Measurements from ENCODE around the gene C3AR1.
"Not testable (repeated sequence)": the region's sequence is repeated elsewhere in the genome, so short reads cannot be mapped to it uniquely, and the experiment has no call there.

C3AR1 gene

DNA sequence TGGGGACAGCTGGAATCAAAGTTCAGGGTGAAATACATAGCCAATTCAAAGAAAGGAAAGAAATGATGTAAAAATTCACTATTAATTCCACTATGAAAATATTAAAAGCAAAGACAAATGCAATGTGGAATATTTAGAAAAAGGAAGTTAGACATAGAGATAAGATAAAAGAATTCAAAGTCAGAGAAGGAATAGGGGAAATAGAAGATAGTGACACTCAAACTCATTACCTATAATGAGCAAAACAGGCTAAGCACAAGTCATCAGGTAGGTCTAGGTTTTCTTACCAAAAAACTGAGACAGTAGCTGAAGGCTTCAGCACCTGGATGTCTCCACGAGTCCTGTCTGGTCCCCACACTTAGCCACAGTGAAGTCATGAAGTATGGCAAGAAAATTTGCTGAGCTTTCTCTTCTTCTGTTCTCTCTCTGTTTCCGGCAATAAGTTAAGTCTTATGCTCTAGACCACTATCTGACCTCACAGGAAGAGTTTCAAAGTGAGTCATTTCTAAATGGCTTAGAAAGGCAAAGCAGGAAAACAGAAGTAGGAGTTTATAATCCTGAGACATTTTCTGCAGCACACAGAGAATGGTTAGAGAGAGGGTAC is at the start of gene C3AR1:
Gene C3AR1, minus strand, starts transcription at position 369 of the 604 bp plus-strand sequence. CDS start 6,174 bp downstream, outside the sequence.
- intact Hi-C loops (cut with DNase I): no loop called here
- DNase-seq: peak in 3 of 42 donors; percentile 6 to 21 (median 9)

GRCh38 chr12:8113117-8113516 is 47.0 kb upstream of the C3AR1 start:
- intact Hi-C loops (cut with DNase I); DNase-seq: not testable (repeated sequence)

DNA sequence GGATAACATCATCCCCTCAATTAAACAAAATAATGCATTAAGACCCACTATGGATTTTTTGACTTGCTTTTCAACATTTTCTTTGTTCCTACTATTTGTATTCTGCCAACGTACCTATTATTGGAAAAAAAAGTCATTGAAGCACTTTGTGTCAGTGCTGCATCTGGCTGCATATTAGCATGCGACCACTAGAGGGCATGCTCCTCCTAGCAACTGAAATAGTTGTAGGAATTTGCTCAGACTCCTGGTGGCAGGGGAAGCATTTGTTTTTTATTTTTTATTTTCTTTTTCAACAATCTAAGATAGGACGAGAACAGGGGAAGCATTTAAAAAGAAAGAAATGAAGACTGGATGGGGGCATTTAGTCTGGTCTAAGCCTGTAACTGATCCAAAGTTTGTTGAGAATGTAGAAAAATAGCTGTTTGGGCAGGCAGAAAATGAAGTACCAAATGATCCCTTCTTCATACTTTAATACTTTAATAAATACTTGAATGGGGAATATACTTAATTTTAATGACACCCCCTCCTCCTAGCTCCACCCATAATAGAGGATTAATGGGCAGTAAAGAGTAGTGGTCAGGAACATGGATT is 42.7 kb upstream of the C3AR1 start:
- peak; percentile 45 to 95 (median 86) for DNase-seq
- intact Hi-C loops (cut with DNase I): loop anchor here (2.0 kb wide), 1 partner anchor 124 kb away; no protein-coding TSS in a partner anchor

DNA sequence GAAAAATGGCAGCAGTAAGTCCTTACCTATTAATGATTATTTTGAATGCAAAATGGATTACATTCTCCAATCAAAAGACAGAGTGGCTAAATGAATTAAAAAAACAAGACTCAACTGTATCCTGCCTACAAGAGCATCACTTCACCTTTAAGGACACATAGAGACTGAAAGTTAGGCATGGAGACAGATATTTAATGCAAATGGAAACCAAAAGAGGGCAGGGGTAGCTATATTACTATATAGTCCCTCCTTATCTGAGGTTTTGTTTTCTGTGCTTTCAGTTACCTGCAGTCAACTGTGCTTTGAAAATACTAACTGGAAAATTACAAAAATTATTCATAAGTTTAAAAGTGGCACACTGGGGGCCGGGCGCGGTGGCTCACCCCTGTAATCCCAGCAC is 33.1 kb upstream of the C3AR1 start:
- intact Hi-C loops (cut with DNase I): no loop called here

DNA sequence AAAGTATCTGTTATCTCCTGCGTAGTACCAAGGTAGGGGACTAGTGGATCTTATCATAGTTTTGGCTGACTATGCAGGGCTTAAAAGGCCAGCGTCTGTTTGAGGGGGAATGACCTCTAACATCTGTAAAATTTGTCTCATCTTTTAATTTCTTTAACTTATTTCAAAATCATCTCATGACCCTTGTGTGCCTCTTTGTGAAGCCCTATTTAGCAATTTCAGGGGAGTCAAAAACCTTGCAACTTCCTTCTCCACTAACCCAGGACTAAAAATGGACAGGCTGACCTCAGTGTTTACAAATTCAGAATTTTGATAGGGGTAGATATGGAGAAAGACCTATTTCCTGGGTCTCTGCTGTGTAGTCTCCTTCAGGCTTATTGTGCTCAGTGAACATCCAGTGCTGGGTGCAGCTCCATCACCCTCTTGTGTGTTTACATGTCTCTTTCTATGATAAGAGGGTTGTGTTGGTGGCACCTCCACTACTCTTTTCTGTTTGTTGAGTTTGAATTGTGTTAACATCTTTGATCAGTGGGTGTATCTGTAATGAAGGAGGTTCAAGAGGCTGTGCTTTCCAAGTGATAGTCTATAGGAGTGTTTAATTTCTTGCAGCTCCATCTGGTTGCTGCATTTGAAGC is 30.2 kb upstream of the C3AR1 start:
- no peak for DNase-seq

More for the DNA sequence above, 33.1 kb upstream of the C3AR1 start:
- DNase-seq: no peak

DNA sequence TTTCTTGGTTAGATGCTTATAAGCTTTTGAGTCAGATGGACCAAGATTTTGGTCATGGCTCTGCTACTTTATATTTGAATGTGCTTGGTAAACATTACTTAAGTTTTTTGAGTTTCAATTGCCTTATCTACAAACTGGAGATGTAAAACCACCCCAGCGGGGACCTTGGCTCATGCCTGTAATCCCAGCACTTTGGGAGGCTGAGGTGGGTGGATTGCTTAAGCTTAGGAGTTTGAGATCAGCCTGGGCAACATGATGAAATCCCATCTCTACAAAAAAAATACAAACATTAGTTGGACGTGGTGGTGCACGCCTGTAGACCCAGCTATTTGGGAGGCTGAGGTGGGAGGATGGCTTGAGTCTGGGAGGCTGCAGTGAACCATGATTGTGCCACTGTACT is 27.1 kb upstream of the C3AR1 start:
- DNase-seq: no peak
- intact Hi-C loops (cut with DNase I): no loop called here

More for the DNA sequence above, 30.2 kb upstream of the C3AR1 start:
- intact Hi-C loops (cut with DNase I): no loop called here

GRCh38 chr12:8089716-8090115 is 23.6 kb upstream of the C3AR1 start:
- DNase-seq: no peak
- intact Hi-C loops (cut with DNase I): no loop called here

- intact Hi-C loops (cut with DNase I); DNase-seq: not testable (repeated sequence)
These were observed 23.1 kb upstream of the C3AR1 start for GRCh38 chr12:8089277-8089676.

GRCh38 chr12:8088574-8088973 is 22.4 kb upstream of the C3AR1 start:
- intact Hi-C loops (cut with DNase I): no loop called here
- DNase-seq: no peak

- intact Hi-C loops (cut with DNase I): no loop called here
- DNase-seq: no peak
These were observed 21.5 kb upstream of the C3AR1 start for GRCh38 chr12:8087666-8088065.

DNA sequence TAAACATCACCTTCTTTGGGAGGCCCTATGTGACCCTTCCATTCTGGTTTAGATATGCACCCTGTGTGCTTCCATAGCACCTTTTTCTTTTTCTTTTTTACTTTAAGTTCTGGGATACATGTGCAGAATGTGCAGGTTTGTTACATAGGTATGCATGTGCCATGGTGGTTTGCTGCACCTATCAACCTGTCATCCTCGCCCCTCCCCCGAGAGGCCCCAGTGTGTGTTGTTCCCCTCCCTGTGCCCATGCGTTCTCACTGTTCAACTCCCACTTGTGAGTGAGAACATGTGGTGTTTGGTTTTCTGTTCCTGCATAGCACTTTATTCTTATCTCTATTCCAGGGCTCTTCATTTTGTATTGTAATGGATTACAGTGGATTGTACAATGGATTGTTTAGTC is 18.2 kb upstream of the C3AR1 start:
- DNase-seq: peak in 3 of 42 donors; percentile 12 to 21 (median 15)
- intact Hi-C loops (cut with DNase I): loop anchor here (5.0 kb wide), 1 partner anchor 47 kb away; no protein-coding TSS in a partner anchor

GRCh38 chr12:8082808-8083100 is 16.6 kb upstream of the C3AR1 start:
- DNase-seq: no peak
- intact Hi-C loops (cut with DNase I): loop anchor here (5.0 kb wide), 1 partner anchor 45 kb away; no protein-coding TSS in a partner anchor

GRCh38 chr12:8081251-8081920 is 15.2 kb upstream of the C3AR1 start:
- intact Hi-C loops (cut with DNase I): loop anchor here (5.0 kb wide), 1 partner anchor 44 kb away; no protein-coding TSS in a partner anchor
- peak in 21 of 42 donors; percentile 12 to 58 (median 29) for DNase-seq

GRCh38 chr12:8080120-8080519 is 14.0 kb upstream of the C3AR1 start:
- intact Hi-C loops (cut with DNase I): loop anchor here (5.0 kb wide), 1 partner anchor 43 kb away; no protein-coding TSS in a partner anchor
- no peak for DNase-seq

- DNase-seq: no peak
- intact Hi-C loops (cut with DNase I): no loop called here
These were observed 12.8 kb upstream of the C3AR1 start for GRCh38 chr12:8078916-8079315.

GRCh38 chr12:8078398-8078797 is 12.2 kb upstream of the C3AR1 start:
- intact Hi-C loops (cut with DNase I): no loop called here
- DNase-seq: peak in 22 of 42 donors; percentile 16 to 64 (median 28)

DNA sequence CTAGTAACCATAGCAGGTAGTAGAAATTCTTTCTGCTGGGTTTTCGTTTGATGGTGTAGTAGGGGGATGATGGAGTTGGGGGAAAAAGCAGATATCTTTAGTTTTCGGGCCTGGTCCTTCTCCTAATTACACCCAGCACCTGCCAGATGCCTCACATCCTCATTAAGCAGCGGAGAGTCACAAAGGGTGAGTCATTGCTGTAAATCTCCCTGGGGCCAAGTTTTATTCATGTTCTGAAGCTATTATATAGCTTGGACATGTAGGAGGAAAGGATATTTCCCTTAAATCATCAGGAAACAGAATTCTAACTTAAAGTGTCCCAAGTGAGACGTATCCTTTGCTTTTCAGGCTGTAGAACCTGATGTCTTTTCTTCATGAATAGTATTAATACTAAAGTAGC is 11.0 kb upstream of the C3AR1 start:
- DNase-seq: no peak
- intact Hi-C loops (cut with DNase I): no loop called here

DNA sequence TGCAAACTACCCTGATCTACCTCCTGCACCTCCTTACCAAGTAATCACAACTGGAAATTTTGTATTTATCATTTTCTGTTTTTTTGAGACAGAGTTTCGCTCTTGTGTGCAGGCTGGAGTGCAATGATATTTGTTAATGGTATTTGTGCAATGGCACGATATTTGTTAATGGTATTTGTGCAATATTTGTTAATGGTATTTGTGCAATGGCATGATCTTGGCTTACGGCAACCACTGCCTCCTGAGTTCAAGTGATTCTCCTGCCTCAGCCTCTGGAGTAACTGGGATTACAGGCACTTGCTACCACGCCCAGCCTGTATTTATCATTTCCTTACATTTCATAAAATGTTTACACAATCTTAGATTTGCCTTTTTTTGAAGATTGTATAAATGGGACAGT is 10.2 kb upstream of the C3AR1 start:
- intact Hi-C loops (cut with DNase I): no loop called here
- DNase-seq: no peak

GRCh38 chr12:8075935-8076334 is 9.8 kb upstream of the C3AR1 start:
- DNase-seq: no peak
- intact Hi-C loops (cut with DNase I): no loop called here

DNA sequence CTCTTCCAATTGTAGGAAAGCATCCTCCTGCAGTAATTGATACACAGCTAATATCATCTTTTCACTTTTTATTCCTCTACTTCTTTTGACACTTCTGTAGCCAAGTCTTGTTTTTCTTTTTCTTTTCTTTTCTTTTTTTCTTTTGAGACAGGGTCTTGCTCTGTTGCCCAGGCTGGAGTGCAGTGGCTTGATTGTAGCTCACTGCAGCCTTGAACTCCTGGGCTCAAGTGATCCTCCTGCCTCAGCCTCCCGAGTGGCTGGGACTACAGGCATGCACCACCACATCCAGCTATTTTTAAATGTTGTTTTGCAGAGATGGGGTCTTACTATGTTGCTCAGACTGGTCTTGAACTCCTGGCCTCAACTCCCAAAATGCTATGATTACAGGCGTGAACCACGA is 5.7 kb upstream of the C3AR1 start:
- DNase-seq; intact Hi-C loops (cut with DNase I): not testable (repeated sequence)
